Upper lobe of left lung (tissue), 4 donors: ENCODE results near the gene TPRX1.

ENCODE experiments used
- POLR2A ChIP-seq, 4 donors: fragments of 450-650 bp; IDR thresholded peaks; one replicate each; pipeline ENCODE4 v1.5.1; 2016 to 2017; ENCODE audit warnings: antibody characterized with exemption in 4 of 4, mild to moderate bottlenecking in 2 of 4
- POLR2AphosphoS5 ChIP-seq, 2 donors: sonication (generic); formaldehyde crosslinking; IDR thresholded peaks; one replicate each; pipeline ENCODE4 v1.5.1; 2017; ENCODE audit warnings: antibody characterized with exemption in 2 of 2

DNA sequence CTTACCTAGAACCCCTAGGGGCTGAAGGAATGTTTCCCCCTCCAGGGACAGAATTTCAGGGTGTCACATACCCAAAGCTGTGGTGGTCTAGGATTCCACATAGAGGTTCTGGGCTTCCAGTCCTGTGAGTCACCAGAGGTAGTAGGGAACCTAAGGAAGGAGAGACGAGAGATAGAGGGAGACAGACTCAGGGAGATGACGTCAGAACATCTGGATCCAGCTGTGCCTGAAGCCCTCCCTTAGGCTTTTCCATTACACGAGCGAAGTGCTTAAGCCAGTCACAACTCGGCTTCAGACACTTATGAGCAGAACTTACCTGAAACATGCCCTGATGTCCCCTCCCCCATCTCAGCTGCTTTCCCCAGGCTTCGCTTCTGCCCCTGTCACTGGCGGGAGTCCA, 37.7 kb downstream of the TPRX1 start:
- TF ChIP-seq POLR2A (IDR thresholded peaks at IDR 0.05) (no peak), POLR2AphosphoS5 (IDR thresholded peaks at IDR 0.05) (no peak)
